ENCODE results near the gene ZNF599.

GRCh38 chr19:34786236-34786635, 13.2 kb upstream of the ZNF599 start:
- TF ChIP-seq CTCF (IDR thresholded peaks at IDR 0.05): no peak
- TF ChIP-seq EZH2 (IDR thresholded peaks at IDR 0.05; ENCODE audit: borderline replicate concordance, insufficient read depth, low read depth, low read length, poor library complexity, severe bottlenecking): no peak
